K562 (cell line): ENCODE data around the gene GAL3ST3. TPM values are rescaled to one million over a fixed set of nuclear protein-coding genes. Genes with fewer than 3 reads are reported as not detected.
A peak's percentile ranks its signal among the peaks of the same experiment; 100 is the strongest.

Experiments
- BCOR ChIP-seq: fragments of 450-650 bp; IDR thresholded peaks from 2 replicates; pipeline ENCODE4 v1.6.1; 2016
- CREM ChIP-seq: IDR thresholded peaks from 2 replicates; pipeline ENCODE4 v1.6.1; 2014; ENCODE audit warnings: antibody characterized with exemption, low read depth
- CXXC5 ChIP-seq: fragments of 250-450 bp; sonication (Bioruptor Pico); IDR thresholded peaks from 2 replicates; pipeline ENCODE4 v1.8.0; 2022; ENCODE audit warnings: inconsistent platforms, mild to moderate bottlenecking, moderate library complexity
- FOXA3 ChIP-seq, 2 experiments: fragments of 450-650 bp in 1 of 2; sonication (generic) in 1 of 2; formaldehyde crosslinking; IDR thresholded peaks in 1 of 2; conservative IDR thresholded peaks in 1 of 2; 2 replicates each; pipeline versions ENCODE4 v1.4.0 to v1.8.0; 2020 to 2022; ENCODE audit warnings: mild to moderate bottlenecking in 2 of 2, missing genetic modification reagents in 1 of 2
- HEY1 ChIP-seq: fragments of 250-450 bp; sonication (Bioruptor Pico); IDR thresholded peaks from 2 replicates; pipeline ENCODE4 v1.5.0; 2020; ENCODE audit warnings: mild to moderate bottlenecking, moderate library complexity, borderline replicate concordance
- HIVEP1 ChIP-seq: fragments of 250-450 bp; sonication (Bioruptor Pico); IDR thresholded peaks from 2 replicates; pipeline ENCODE4 v1.4.0; 2020; ENCODE audit warnings: mild to moderate bottlenecking
- HSF4 ChIP-seq: fragments of 250-450 bp; sonication (Bioruptor Pico); IDR thresholded peaks from 2 replicates; pipeline ENCODE4 v2.1.2; 2022; ENCODE audit warnings: mild to moderate bottlenecking, moderate library complexity, borderline replicate concordance
- ID3 ChIP-seq, 2 experiments: fragments of 250-450 bp in 1 of 2; fragments of 450-650 bp in 1 of 2; sonication (Bioruptor Pico) in 1 of 2; IDR thresholded peaks; 2 replicates each; pipeline versions ENCODE4 v1.6.1 to v1.8.0; 2016 to 2021; ENCODE audit warnings: mild to moderate bottlenecking in 2 of 2, moderate library complexity in 2 of 2, missing compliant biosample characterization in 1 of 2, missing genetic modification characterization in 1 of 2
- IRF2 ChIP-seq: sonication (generic); formaldehyde crosslinking; IDR thresholded peaks from 2 replicates; pipeline ENCODE4 v1.8.1; 2022; ENCODE audit warnings: mild to moderate bottlenecking, missing genetic modification reagents
- LCOR ChIP-seq: sonication (generic); formaldehyde crosslinking; IDR thresholded peaks from 2 replicates; pipeline ENCODE4 v1.8.0; 2022; ENCODE audit warnings: mild to moderate bottlenecking, missing genetic modification reagents
- MITF ChIP-seq: IDR thresholded peaks from 2 replicates; pipeline ENCODE4 v1.6.1; 2014; ENCODE audit warnings: antibody characterized with exemption
- MTA1 ChIP-seq: fragments of 450-650 bp; IDR thresholded peaks from 2 replicates; pipeline ENCODE4 v1.6.1; 2017; ENCODE audit warnings: borderline replicate concordance
- POLR2AphosphoS5 ChIP-seq: IDR thresholded peaks from 2 replicates; pipeline ENCODE4 v1.6.1; 2011; ENCODE audit warnings: mild to moderate bottlenecking, low read depth, low read length, moderate library complexity; ENCODE audit not compliant: control insufficient read depth, insufficient read depth
- PRPF4 ChIP-seq: fragments of 200-400 bp; formaldehyde crosslinking; IDR thresholded peaks from one replicate; pipeline ENCODE4 v1.6.1; 2017; ENCODE audit warnings: low read length, low read depth, mild to moderate bottlenecking; ENCODE audit not compliant: insufficient read depth, poor library complexity, severe bottlenecking
- RBFOX2 ChIP-seq: fragments of 200-400 bp; formaldehyde crosslinking; IDR thresholded peaks from 2 replicates; pipeline ENCODE4 v1.6.1; 2017; ENCODE audit warnings: low read depth, mild to moderate bottlenecking, low read length, moderate library complexity
- SMARCB1 ChIP-seq: IDR thresholded peaks from 2 replicates; pipeline ENCODE4 v1.6.1; 2011; ENCODE audit warnings: improper control_type of control experiment, low read depth; ENCODE audit not compliant: insufficient read length
- TCF3 ChIP-seq: sonication (generic); formaldehyde crosslinking; IDR thresholded peaks from 2 replicates; pipeline ENCODE4 v1.4.0; 2020; ENCODE audit warnings: mild to moderate bottlenecking, missing genetic modification reagents
- TFAM ChIP-seq: fragments of 250-450 bp; sonication (Bioruptor Pico); conservative IDR thresholded peaks from 2 replicates; pipeline ENCODE4 v1.5.0; 2021; ENCODE audit warnings: mild to moderate bottlenecking, moderate library complexity
- ZBTB43 ChIP-seq: sonication (generic); formaldehyde crosslinking; IDR thresholded peaks from 2 replicates; pipeline ENCODE4 v1.8.0; 2023; ENCODE audit warnings: mild to moderate bottlenecking, missing genetic modification reagents
- ZC3H4 ChIP-seq: sonication (generic); formaldehyde crosslinking; IDR thresholded peaks from 2 replicates; pipeline ENCODE4 v1.9.0; 2021; ENCODE audit warnings: missing genetic modification reagents, borderline replicate concordance
- ZNF217 ChIP-seq: sonication (generic); formaldehyde crosslinking; IDR thresholded peaks from 2 replicates; pipeline ENCODE4 v1.8.0; 2022; ENCODE audit warnings: mild to moderate bottlenecking, missing genetic modification reagents
- ZNF551 ChIP-seq: fragments of 250-450 bp; sonication (Bioruptor Pico); IDR thresholded peaks from 2 replicates; pipeline ENCODE4 v1.5.0; 2021; ENCODE audit warnings: mild to moderate bottlenecking, moderate library complexity
- polyA plus RNA-seq, 8 experiments: library from polyadenylated mRNA; depleted of rRNA in 4 of 8; stranded (reverse) in 5 of 8; unstranded in 3 of 8; fragments of >200 nt; fragmentation: Nextera tagmentation in 2 of 8; fragmentation: Illumina TruSeq in 1 of 8; extraction: Ambion mirVana in 2 of 8; extraction: Trizol in 1 of 8; gene quantifications; 2 replicates each; pipeline versions ENCODE4 v1.2.1 to v1.2.3, GENCODE V29; 2011 to 2014; ENCODE audit warnings: inconsistent platforms in 1 of 8, missing spikeins in 1 of 8
- total RNA-seq, 7 experiments: library from RNA; depleted of rRNA in 6 of 7; stranded (reverse); fragments of >200 nt in 6 of 7; fragmentation: Illumina TruSeq in 2 of 7; extraction: Trizol in 2 of 7; gene quantifications; 2 replicates each; pipeline versions ENCODE4 v1.2.1 to v1.2.3, GENCODE V29; 2011 to 2021; ENCODE audit warnings: low replicate concordance in 1 of 7

The GAL3ST3 gene
- total and polyA plus RNA-seq, 9 of the 15 experiments (the other 6 are each of a cell fraction or from before 2014, with no cell fraction given): not detected

GRCh38 chr11:66051766-66052663, 3.1 kb upstream of the GAL3ST3 start, which contains the start of gene SF3B2 (continued):
- no peak for TF ChIP-seq HEY1 (CRISPR knock-in tag)
- no peak for TF ChIP-seq SMARCB1
- TF ChIP-seq TCF3 (CRISPR knock-in tag): 0 out of 2 replicates have a peak, but pooled peaks have one; percentile 40
- TF ChIP-seq HSF4 (CRISPR knock-in tag): 0 out of 2 replicates have a peak, but pooled peaks have one; percentile 16
- TF ChIP-seq BCOR: no peak
- TF ChIP-seq PRPF4: no peak
- TF ChIP-seq CXXC5 (CRISPR knock-in tag): peak; percentile 99
- peak; percentile 66 for TF ChIP-seq POLR2AphosphoS5
- no peak for TF ChIP-seq ZC3H4 (CRISPR knock-in tag)
- TF ChIP-seq HIVEP1 (CRISPR knock-in tag): no peak
- TF ChIP-seq MTA1: peak; percentile 95
- no peak for TF ChIP-seq ZBTB43 (CRISPR knock-in tag)
- TF ChIP-seq RBFOX2: peak; percentile 99
- no peak for TF ChIP-seq MITF
- TF ChIP-seq LCOR (CRISPR knock-in tag): 0 out of 2 replicates have a peak, but pooled peaks have one; percentile 75
- peak; percentile 97 for TF ChIP-seq CREM
- no peak for TF ChIP-seq ID3 (CRISPR knock-in tag; IDR thresholded peaks at IDR 0.05)
- TF ChIP-seq ID3 (tag; IDR thresholded peaks at IDR 0.05): peak; percentile 48; the same call in 1 of the 2 replicates
- no peak for TF ChIP-seq ZNF551 (CRISPR knock-in tag)
- no peak for TF ChIP-seq ZNF217 (CRISPR knock-in tag)
- TF ChIP-seq TFAM: no peak
- TF ChIP-seq FOXA3 (CRISPR knock-in tag; conservative IDR thresholded peaks at IDR 0.05 in 1 of 2, IDR thresholded peaks at IDR 0.05 in 1 of 2): 0 out of 4 replicates have a peak, but pooled peaks of 1 of the 2 experiments have one; percentile 36
- TF ChIP-seq IRF2: no peak
